DND-41 (cell line): ENCODE data around the gene ASTN1.

Experiments used
- EZH2 ChIP-seq: IDR thresholded peaks from 3 replicates; pipeline ENCODE4 v1.6.1; 2012; ENCODE audit warnings: borderline replicate concordance, low read depth, mild to moderate bottlenecking, moderate library complexity, low read length, inconsistent platforms; ENCODE audit not compliant: severe bottlenecking
- TF ChIP-seq, protein P1 (sequence below): IDR thresholded peaks from 2 replicates; pipeline ENCODE4 v1.5.1; 2012; ENCODE audit warnings: borderline replicate concordance, low read length, moderate library complexity, mild to moderate bottlenecking; ENCODE audit not compliant: poor library complexity, severe bottlenecking; ENCODE audit errors: extremely low read depth

DNA sequence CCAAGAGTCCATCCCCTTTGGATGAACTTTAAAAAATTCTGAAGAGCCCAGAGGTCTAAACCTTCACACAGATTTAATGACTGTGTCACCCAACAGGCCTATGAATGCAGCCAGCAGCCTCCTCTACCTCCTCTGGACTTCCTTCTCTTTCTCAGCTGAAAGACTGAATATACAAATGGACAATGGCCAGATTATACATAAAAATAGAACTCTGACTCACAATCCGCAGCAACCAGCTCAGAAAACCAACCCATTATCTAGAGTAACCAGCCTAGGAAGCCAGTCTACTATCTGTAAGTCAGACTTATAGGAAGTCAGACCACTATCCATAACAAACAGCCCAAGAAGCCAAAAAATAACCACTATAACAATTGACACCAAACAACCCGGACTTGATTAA lies 224.5 kb downstream of the ASTN1 start:
- TF ChIP-seq, protein P1, sequence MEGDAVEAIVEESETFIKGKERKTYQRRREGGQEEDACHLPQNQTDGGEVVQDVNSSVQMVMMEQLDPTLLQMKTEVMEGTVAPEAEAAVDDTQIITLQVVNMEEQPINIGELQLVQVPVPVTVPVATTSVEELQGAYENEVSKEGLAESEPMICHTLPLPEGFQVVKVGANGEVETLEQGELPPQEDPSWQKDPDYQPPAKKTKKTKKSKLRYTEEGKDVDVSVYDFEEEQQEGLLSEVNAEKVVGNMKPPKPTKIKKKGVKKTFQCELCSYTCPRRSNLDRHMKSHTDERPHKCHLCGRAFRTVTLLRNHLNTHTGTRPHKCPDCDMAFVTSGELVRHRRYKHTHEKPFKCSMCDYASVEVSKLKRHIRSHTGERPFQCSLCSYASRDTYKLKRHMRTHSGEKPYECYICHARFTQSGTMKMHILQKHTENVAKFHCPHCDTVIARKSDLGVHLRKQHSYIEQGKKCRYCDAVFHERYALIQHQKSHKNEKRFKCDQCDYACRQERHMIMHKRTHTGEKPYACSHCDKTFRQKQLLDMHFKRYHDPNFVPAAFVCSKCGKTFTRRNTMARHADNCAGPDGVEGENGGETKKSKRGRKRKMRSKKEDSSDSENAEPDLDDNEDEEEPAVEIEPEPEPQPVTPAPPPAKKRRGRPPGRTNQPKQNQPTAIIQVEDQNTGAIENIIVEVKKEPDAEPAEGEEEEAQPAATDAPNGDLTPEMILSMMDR: no peak
- no peak for TF ChIP-seq EZH2
